Sigmoid colon (tissue), 4 donors: ENCODE data around the gene RHBDL3.

Experiments
- CTCF ChIP-seq, 4 experiments: fragments of 450-650 bp in 3 of 4; fragments of 200-600 bp in 1 of 4; IDR thresholded peaks; one replicate each; pipeline ENCODE4 v1.5.1; 2016 to 2019; ENCODE audit warnings: antibody characterized with exemption in 4 of 4, mild to moderate bottlenecking in 3 of 4, moderate library complexity in 2 of 4
- POLR2AphosphoS5 ChIP-seq, 4 donors: sonication (generic); formaldehyde crosslinking; IDR thresholded peaks; one replicate each; pipeline ENCODE4 v1.6.1; 2017; ENCODE audit warnings: antibody characterized with exemption in 4 of 4

- TF ChIP-seq CTCF (IDR thresholded peaks at IDR 0.05) (no peak), POLR2AphosphoS5 (IDR thresholded peaks at IDR 0.05) (no peak)
These were observed 9.0 kb upstream of the RHBDL3 start for GRCh38 chr17:32256701-32257019.
